Measurements from ENCODE around the gene TCF19. TPM values are rescaled to one million over a fixed set of nuclear protein-coding genes. Genes with fewer than 3 reads are reported as not detected.
A peak's percentile ranks its signal among the peaks of the same experiment; 100 is the strongest.
"Not testable (repeated sequence)": the region's sequence is repeated elsewhere in the genome, so short reads cannot be mapped to it uniquely, and the experiment has no call there.

Gene TCF19
- total and polyA plus RNA-seq, 2 donors (not counting 1 experiment from before 2014, with no cell fraction given): 7.2 to 8.4 TPM

GRCh38 chr6:31194061-31194834, 35.9 kb downstream of the TCF19 start:
- no peaks in the 10 kb centered on the region for H4K20me1 ChIP-seq (ENCODE audit: control insufficient read depth, extremely low read depth, insufficient read depth, low read length)
- no peaks in the 10 kb centered on the region for H3K9me3 ChIP-seq (ENCODE audit: control insufficient read depth, insufficient read depth, low read depth, low read length)
- no peak overlapping the region for H3K27ac ChIP-seq (ENCODE audit: insufficient read depth, low read length)
- no peaks in the 10 kb centered on the region for H3K4me1 ChIP-seq (ENCODE audit: control insufficient read depth, extremely low read depth, insufficient read depth, low read length)
- H3K4me2 ChIP-seq (ENCODE audit: extremely low read depth, insufficient read depth, low read length): no peak overlapping the region
- no peak for TF ChIP-seq CTCF (conservative IDR thresholded peaks at IDR 0.05 in 1 of 2, IDR thresholded peaks at IDR 0.05 in 1 of 2; ENCODE audit: low read depth in 1 of 2, low read length in 2 of 2)
- TF ChIP-seq EZH2 (IDR thresholded peaks at IDR 0.05; ENCODE audit: low read length, missing control alignments): no peak
- peaks cover 3% of the 10 kb centered on the region for H3K79me2 ChIP-seq (ENCODE audit: control insufficient read depth, insufficient read depth, low read length)
- H3K4me3 ChIP-seq (replicated peaks in 1 of 4; ENCODE audit: control extremely low read depth in 1 of 4, insufficient read depth in 1 of 4, low read depth in 3 of 4, low read length in 4 of 4): no peak overlapping the region
- DNase-seq (ENCODE audit: low read depth in 2 of 2): no peak
- H3K36me3 ChIP-seq (ENCODE audit: control insufficient read depth, insufficient read depth, low read length): no peaks in the 10 kb centered on the region
- H3K27me3 ChIP-seq (ENCODE audit: control insufficient read depth, insufficient read depth, low read length): no peaks in the 10 kb centered on the region
- H3K9ac ChIP-seq (ENCODE audit: insufficient read depth, low read length): no peak overlapping the region
- no peak overlapping the region for H2AFZ ChIP-seq (ENCODE audit: low read length)

GRCh38 chr6:31195308-31195979, 37.1 kb downstream of the TCF19 start:
- DNase-seq (ENCODE audit: low read depth in 2 of 2); H3K27me3 ChIP-seq (ENCODE audit: control insufficient read depth, insufficient read depth, low read length); H3K36me3 ChIP-seq (ENCODE audit: control insufficient read depth, insufficient read depth, low read length); H3K9me3 ChIP-seq (ENCODE audit: control insufficient read depth, insufficient read depth, low read depth, low read length); H3K4me1 ChIP-seq (ENCODE audit: control insufficient read depth, extremely low read depth, insufficient read depth, low read length); H3K4me2 ChIP-seq (ENCODE audit: extremely low read depth, insufficient read depth, low read length); H3K9ac ChIP-seq (ENCODE audit: insufficient read depth, low read length); H4K20me1 ChIP-seq (ENCODE audit: control insufficient read depth, extremely low read depth, insufficient read depth, low read length); H3K27ac ChIP-seq (ENCODE audit: insufficient read depth, low read length); H3K4me3 ChIP-seq (replicated peaks in 1 of 4; ENCODE audit: control extremely low read depth in 1 of 4, insufficient read depth in 1 of 4, low read depth in 3 of 4, low read length in 4 of 4); H2AFZ ChIP-seq (ENCODE audit: low read length): not testable (repeated sequence)
- peaks cover 10% of the 10 kb centered on the region for H3K79me2 ChIP-seq (ENCODE audit: control insufficient read depth, insufficient read depth, low read length)

GRCh38 chr6:31196251-31197022, 38.0 kb downstream of the TCF19 start:
- Histone ChIP-seq H3K79me2 (ENCODE audit: control insufficient read depth, insufficient read depth, low read length) (peaks cover 12% of the 10 kb centered on the region), H3K4me3 (replicated peaks in 1 of 4; ENCODE audit: control extremely low read depth in 1 of 4, insufficient read depth in 1 of 4, low read depth in 3 of 4, low read length in 4 of 4) (peak overlapping the region in 2 of 4 experiments; percentile 68 to 78), H2AFZ (ENCODE audit: low read length) (peak overlapping the region; percentile 5), H3K4me2 (ENCODE audit: extremely low read depth, insufficient read depth, low read length) (peak overlapping the region; percentile 41)
- H3K27ac ChIP-seq (ENCODE audit: insufficient read depth, low read length); H4K20me1 ChIP-seq (ENCODE audit: control insufficient read depth, extremely low read depth, insufficient read depth, low read length); H3K9me3 ChIP-seq (ENCODE audit: control insufficient read depth, insufficient read depth, low read depth, low read length); H3K9ac ChIP-seq (ENCODE audit: insufficient read depth, low read length); H3K4me1 ChIP-seq (ENCODE audit: control insufficient read depth, extremely low read depth, insufficient read depth, low read length); H3K27me3 ChIP-seq (ENCODE audit: control insufficient read depth, insufficient read depth, low read length); DNase-seq (ENCODE audit: low read depth in 2 of 2); H3K36me3 ChIP-seq (ENCODE audit: control insufficient read depth, insufficient read depth, low read length): not testable (repeated sequence)

Measured in fibroblast of lung (primary cell).